CD4-positive, alpha-beta T cell treated with Interleukin-10 for 1 hour (primary cell): ENCODE data around the gene COX5B.
"Not testable (repeated sequence)": the region's sequence is repeated elsewhere in the genome, so short reads cannot be mapped to it uniquely, and the experiment has no call there.

Source experiments
- DNase-seq: peaks from one replicate; pipeline ENCODE4 v3.0.0-alpha.2; 2020

Gene COX5B

DNA sequence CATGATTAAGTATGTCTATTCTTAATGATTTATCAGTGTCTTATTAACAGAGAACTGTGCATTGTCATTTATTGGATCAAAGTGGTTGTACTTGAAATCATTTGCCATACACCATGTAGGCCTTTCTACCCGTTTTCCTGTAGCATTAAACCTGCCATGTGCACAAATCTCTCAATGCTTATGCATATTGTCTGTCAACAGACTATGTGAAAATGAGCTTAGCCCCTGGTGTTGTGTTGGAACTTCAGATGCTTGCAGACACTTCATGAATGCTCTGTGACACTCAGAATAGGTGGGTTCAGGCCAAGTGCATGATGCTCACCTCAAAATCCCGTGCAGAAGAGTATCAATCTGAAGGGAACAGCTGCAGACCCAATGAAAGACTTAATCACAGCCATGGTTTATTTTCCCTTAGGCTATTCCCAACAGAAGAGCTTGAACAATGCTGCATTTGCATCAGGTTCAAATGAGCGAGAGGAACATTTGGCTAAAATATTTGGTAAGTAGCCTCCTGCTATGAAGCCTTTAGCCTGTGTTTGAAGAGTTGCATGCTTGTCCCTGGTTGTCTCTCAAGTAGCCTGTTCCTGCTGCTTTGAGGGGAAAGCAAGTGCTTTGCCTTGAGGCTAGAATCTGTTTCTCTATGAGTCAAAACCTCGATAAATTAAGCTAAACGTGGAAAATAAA is 29.7 kb downstream of the COX5B start:
- no peak for DNase-seq

DNA sequence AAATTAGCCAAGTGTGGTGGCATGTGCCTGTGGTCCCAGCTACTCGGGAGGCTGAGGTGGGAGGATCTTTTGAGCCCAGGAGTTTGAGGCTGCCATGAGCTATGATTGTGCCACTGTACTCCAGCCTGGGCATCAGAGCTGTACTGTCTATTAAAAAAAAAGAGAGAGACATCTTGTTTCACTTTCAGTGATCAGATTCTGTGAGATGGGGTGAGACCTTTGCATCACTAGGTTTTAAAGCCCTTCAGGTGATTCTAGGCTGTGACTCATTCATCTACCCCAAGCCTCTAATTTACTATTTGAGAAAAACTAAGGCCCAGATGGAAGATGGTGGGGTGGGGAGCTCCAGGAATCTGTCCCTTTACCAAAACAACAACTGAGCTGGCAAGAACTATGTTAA is 30.8 kb downstream of the COX5B start:
- DNase-seq: no peak

DNA sequence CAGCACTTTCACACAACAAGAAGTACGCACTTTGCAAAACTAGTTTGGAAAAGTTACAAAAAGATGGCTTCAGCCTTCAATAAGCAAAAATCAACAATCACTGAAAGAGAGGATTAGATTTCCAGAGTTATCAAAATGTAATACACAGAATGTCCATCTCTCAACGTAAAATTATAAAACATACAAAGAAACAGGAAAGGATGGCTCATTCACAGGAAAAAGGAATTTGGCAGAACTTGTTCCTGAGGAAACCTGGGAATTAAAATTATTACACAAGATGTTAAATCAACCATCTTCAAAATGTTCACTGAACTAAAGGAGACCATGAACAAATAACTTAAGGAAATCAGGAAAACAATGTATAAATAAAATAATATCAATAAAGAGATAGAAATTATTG is 31.6 kb downstream of the COX5B start:
- DNase-seq: no peak

DNA sequence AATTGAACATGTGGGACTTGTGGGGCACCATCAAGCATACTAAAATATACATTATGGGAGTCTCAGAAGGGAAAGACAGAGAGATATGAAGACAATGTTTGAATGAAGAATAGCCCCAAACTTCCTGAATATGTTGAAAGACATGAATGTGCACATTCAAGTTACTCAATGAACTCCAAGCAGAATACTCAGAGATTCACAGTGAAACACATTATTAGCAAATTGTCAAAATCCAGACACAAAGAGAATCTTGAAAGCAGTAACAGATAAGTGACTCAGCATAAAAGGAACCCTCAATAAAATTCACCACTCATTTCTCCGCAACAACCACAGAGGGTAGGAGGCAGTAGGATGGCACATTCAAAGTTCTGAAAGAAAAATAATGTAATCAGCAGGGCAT is 32.4 kb downstream of the COX5B start:
- DNase-seq: no peak

DNA sequence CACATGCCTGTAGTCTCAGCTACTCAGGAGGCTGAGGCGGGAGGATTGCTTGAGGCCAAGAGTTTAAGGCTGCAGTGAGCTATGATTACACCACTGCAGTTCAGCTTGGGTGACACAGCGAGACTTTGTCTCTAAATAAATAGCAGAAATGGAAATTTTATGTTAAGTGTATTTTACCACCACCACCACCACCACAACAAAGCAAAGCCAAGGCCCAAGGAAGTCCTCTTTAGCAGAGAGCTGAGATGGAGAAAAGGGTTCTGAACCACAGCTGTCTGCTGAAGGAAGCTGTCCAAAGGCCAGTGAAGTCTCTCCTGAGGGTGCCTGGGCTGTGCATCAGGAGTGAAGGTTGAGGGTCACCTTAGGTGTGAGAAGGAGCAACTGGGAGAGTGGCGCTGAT is 41.4 kb downstream of the COX5B start:
- not testable (repeated sequence) for DNase-seq

DNA sequence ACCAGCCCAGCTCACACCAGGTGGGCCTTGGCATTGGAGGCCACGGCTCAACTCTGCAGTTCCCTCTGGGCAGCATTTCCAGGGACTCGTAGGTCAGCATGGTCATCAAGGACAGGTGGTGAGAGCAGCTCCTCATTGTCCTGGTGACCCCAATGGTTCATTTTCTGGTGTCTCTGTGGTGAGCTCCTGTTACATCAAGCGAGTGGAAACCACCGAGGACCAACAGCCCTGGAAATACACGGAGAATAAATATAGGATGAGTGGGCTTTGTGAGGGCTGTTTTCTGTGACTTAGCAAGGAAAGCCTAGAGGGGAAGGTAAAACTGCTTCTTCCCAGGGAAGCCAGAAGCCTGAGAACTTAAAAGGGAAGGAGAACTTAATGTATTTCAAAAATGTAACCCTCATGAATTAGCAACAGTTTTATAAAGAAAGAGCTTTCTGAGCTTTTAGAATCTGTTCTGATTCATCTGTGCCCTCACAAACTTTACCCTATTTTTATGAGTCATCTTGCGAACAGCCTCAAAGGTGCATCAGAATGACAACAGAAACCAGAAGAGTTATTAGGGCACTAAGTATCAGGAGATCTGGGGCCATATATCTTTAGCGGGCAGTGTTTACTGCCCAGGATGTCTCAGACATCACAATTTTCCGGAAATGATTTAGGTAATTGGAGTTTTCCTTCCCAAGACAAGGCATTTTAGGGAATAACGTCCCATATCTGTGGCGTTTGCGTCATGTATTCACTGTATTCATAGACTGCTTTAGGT is 42.4 kb downstream of the COX5B start:
- no peak for DNase-seq

DNA sequence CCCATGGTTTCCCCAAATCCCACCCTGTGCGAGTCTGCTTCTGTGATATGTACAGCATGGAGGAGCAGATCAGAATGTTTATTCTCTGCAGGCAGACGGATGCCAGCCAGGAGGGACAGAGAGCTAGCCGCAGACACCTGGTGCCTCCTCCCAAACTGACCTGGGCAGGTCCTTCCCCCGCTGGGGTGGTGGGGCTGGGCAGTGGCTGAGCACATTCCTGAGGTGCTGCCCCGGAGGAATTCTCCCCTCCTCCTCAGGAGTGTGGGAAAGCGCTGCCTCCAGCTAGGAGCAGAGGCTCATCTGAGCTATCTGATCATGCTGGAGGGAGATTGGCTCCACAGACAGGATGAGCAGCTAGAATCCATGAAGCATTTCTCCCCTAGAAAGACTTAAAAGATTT is 45.3 kb downstream of the COX5B start:
- no peak for DNase-seq

DNA sequence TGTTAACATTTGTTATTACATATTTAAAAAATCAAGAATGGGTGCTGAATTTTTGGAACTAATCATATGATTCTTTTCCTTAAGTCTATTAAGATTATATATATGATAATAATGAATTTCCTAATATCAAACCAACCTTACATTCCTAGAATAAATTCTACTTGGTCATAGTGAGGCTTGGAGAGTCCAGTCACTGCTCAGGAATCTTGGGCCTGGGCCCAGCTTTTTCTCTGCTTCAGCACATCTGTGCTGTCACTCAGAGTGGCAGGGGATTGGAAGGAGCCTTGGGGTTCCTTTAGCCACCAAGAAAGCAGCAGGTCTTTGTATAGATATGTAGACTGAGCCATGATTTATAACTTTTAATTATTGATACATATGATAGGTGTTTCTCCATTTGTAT is 47.6 kb downstream of the COX5B start:
- no peak for DNase-seq

DNA sequence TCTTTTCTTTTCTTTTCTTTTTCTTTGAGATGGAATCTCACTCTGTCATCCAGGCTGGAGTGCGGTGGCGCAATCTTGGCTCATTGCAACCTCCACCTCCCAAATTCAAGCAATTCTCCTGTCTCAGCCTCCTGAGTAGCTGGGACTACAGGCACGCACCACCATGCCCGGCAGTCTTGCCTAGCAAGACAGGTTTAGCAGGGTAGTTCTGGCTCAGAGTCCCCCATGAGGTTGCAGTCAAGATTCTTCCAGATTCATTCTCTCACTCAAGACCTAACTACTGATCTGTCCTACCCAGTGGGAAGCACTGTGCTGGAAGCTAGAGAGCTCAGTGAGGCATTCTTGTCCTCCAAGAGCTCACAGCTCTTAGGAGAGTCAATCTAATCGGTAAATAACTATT is 49.9 kb downstream of the COX5B start:
- no peak for DNase-seq

DNA sequence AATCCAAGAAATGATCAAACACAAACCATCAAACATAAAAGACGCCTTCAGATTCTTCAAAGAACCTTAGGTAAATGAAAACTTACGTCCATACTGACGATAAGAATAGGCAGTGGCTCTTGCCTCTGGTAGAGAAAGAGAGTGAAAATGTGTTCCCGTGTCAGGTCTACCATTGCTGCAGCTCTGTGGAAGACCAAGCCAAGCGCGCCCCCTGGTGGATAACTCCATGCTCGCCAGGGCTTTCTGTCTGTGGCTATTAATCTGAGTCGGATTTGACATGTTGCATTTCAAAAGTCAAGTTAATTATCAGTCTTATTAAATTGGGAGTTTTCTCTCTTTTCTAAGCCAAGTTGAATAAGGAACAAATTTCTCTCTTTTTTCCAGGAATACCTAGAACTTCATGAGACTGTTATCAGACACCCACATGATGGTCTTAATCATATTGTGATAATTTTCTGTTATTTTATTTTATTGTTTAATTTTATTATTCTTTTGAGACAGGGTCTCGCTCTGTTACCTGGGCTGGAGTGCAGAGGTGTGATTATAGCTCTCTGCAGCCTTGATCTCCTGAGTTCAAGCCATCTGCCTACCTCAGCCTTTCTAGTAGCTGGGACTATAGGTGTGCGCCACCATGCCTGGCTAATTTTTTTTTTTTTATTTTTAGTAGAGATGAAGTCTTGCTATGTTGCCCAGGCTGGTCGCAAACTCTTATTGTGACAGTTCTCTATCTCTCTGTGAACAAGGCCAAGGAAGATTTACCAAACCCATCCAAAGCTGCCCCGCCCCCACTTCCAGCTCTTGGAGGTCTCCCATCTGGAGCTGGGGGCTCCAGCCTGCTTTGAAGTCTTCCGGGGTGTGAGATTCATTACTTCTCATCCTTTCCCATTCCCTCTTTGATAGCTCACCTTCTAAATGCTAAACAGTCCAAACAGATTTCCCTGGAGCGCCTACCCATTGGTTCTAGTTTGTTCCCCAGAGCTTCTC is 51.7 kb downstream of the COX5B start:
- DNase-seq: peak; percentile 92
